HG03565 (cell line): ENCODE data around the gene TTLL9.

ENCODE experiments used
- ATAC-seq: cut with Tn5 transposase; IDR thresholded peaks from one replicate; pipeline ENCODE4 v1.9.1; 2021; ENCODE audit warnings: mild to moderate bottlenecking, moderate library complexity; ENCODE audit not compliant: unreplicated experiment

TTLL9 gene

DNA sequence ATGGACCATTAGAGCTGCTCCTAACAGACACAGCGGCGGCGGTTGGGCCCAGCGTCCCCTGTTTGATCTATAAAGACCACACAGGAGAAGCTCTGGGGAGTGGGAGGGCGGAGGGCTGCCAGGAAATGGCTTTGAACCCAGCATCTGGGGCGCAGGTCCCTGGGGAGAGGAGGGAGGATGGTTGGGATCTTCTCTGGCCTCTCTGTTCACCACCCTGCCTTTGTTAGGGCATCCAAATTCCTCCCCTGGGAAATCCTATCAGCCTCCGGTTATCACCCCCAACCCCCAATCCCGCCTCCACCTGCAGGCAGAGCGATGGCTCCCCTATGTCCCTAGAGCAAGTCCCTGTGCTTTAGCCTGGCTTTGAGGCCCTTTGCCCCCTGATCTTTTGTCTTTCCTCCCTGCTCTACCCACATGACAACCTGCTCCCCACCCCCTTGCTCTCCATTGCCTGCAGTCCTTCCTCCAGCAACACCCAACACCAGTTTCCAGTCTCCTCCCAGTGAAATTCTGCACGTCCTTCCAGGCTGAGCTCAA lies 104.6 kb downstream of the TTLL9 start:
- ATAC-seq: no peak

DNA sequence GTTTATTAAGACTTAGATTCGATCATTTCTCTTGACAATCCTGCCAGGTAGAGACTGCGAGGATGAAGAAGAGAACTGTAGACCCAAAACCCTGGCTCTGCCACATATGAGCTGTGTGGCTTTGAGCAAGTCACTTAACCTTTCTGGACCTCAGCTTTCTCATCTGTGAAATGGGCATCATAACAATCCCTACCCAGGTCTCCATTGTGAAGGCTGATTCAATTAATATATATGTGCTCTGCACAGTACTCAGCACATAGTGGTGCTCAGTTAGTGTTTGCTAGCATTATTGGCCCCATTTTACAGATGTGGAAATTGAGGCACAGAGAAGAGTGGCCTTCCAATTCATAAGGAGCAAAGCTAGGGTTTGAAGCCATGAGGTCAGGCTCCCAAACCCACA lies 105.4 kb downstream of the TTLL9 start:
- no peak for ATAC-seq

DNA sequence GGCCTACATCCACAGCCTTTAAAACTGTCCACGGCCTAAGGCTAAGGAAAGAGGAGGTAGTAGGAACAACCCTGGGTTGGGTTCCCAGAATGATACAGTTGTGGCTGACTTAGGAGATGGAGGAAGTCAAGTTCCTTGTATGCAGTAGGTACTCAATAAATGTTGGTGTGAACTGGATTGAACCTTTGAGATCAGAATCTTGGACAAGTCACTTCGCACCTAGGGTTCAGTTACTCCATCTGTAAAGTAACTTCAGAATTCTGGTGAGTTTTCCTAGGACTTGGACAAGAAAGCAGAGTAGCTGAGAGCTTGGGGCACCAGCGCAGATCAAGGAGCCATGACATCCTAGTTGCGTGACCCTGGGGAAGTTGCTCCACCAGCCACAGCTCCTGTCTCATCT lies 106.6 kb downstream of the TTLL9 start:
- no peak for ATAC-seq

DNA sequence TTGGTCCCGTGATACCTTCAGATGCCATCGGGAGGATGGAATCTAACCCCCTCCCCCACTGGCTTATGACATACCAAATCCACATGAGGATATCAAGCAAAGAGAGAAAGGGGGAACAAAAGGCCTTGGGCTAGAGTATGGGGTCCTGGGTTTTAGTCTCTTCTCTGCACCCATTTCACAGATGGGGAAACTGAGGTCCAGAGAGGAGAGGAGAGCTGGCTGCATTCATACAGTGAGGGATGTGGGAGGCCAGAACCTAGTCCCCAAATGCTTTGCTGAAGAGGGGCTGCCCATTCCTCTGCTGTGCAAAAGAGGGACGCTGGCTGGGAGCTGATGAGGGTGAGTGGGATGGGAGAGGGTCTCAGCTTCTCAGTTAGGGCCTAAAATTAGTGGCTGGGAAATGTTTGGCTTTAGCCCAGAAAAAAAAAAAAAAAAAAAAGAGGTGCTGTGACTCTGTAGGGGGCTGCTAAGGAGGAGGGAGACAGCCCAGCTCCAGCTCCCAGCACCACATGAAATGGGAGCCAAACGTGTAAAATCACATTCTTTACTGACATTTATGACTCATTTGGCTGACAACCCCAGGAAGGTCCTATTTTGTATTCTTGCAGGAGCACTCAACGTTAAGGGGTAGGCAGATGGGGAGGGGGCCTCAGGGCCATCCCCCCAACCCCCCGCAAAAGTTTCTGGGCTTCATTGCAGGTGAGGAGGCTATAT lies 109.4 kb downstream of the TTLL9 start:
- no peak for ATAC-seq

DNA sequence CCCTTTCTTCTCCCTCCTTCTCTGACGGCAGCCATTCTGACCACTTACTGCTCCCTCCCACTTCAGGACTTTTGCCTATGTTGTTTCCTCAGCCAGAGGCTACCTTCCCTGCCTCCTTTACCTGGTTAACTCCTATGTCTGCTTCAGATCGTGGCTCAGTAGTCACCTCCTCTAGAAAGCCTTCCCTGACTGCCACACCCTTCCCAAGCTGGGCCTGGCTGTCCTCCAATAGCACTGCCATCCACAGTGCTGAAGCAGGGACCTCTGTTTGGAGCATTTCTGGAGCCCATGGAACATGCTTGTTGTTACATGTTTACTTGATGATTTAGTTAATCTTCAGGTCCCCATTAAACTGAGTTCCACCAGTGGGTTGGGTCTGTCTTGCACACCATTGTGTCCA lies 111.3 kb downstream of the TTLL9 start:
- no peak for ATAC-seq

DNA sequence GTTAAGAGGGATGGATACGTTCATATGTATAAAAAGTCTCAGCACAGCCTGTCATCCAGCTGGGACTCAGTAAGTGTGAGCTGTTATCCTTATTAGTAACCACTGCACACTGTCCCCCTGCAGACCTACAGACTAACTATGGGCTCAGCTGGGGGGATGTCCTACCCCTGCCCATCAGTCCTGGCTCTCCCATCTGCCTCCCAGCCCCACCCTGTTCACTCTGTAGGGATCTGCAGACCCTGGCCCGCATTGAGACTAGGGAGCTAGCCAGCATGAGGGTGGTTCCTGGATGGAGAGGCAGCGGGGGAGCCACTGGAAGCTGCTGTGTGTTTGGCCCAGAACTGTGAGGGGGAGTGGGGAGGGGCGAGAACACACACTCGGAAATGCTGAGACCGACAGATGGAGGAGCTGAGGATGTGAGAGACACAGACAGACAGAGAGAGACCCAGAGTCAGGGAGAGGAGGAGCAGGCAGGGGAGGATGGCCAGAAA lies 114.6 kb downstream of the TTLL9 start:
- ATAC-seq: no peak

DNA sequence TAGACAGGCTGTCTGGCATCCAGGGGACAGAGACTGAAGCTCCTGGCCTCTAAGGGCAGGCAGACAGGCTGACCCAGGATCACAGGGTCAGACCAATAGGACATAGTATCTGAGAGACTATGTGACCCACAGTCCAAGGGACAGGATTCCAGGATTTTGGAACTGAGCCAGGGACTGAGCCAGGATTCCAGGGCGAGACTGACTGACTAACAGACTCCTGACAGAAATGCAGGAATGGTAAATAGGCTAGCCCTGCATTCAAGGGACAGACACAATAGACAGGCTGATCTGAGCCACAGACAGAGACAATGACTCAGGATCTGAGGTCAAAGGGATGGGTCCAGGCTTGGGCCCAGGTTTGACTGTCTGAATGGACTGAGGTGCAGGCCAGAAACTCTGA lies 117.3 kb downstream of the TTLL9 start:
- ATAC-seq: no peak

DNA sequence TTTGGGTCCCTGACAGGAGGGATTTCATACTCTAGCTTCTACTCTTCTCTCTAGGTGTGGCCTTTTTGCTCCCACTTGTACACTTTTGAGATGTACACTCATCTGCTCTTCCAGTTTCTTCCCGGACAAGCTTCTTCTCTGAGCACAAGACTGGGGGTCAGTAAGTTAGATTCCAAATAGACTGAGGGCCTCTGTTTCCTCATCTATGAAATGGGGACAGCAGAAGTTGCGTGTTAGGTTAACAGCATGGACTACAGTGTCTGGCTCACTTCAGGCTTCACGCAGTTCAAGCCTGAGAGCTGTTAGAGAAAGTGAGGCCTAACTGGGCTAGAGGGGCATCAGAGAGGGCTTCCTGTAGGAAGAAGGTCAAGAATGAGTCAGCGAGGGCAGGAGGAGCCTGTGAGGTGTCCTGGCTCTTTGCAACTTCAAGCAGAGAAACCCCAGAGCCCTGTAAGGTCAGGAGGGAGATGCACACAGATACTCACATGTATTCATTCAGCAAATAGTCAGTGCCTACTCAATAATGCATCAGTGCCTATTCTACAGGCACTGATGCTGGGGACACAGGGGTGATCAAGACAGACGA lies 118.1 kb downstream of the TTLL9 start:
- ATAC-seq: no peak

DNA sequence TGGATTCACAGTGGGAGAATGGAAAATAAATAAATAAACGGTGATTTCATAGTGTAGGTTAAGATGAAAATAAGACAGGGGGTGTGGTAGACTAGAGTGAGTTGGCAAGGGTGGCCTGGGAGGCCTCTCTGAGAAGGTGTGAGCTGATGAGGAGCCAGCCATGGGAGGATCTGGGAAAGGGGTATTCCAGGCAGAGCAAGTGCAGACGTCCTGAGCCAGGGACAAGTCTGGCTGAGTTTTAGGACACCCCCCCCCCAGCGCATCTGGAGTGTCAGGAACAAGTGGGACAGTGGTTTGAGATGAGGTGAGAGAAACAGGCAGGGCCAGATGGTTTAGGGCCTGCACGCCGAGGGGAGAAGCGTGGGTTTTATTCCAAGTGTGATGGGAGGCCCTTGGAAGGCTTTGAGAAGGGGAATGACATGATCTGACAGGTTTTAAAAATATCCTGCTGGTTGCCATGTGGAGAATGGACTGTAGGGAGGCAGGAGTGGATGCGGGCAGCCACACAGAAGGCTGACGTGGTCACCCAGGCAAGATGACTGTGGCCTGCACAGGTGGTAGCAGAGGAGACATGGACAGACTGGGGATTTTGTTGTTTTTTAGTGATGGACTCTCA lies 118.7 kb downstream of the TTLL9 start:
- ATAC-seq: no peak

DNA sequence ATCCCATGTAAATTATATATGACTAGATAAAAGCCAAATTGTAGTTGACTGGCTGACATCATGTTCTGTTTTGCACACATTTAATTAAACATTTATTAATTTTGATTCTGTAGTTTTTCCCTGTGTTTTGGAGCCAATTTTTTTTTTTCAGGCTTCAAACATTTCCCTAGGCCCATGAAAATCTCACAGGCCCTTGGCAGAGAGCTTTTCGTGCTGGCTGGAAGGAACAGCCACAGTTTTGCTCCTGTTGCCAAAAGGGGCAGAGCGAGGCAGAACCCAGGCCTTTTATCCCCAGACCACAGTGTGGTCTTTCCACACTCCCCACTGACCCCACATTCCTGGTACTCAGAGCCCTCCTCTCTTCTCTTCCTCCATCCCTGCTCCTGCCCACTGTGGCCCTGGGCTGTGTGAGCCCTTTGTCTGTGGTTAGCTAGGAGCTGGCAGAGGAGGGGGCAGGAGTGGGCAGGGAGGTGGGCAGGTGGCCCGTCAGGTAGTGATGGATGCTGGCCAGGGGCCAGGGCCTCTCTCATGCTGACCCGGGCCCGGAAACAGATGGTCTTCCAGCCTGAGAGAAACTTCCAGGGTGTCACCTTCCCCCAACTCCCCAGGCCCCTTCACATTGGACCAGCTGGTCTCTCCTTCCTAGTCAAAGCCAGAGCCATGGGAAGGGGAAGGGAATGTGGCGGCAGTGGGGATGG lies 120.4 kb downstream of the TTLL9 start:
- ATAC-seq: no peak

DNA sequence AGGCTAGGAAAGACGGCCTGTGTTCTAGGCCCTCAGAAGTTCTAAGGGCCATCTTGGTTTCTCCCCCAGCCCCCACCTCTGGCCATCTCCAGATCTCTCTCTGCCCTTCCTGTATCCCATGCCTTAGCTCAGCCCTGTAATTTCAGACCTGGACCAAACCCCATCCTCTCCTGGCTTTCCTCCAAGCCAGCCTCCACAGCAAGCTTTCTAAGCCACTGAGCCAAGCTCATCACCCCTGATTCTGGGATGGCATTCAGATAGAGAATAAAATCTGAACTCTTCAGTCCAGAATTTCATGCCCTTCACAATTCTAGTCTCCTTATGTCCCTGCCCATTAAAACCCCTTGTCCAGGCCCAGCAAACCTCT lies 120.9 kb downstream of the TTLL9 start:
- no peak for ATAC-seq

DNA sequence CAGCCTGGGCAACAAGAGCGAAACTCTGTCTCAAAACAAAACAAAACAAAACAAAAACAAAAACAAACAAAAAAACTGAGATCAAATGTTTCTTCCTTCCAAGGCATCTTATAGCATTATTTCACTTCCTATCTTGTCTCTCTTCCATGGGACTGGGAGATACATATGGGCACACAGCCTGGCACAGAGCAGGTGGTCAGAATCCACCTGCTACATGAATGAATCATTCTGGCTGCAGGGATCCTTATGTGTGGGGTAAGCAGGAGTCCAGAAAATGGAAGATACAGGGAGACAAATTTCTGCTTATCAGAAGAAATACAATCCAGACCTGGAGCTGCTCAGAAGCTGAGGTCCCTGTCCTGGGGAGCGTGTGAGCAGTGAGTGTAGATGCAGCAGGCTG lies 121.7 kb downstream of the TTLL9 start:
- ATAC-seq: no peak
